ENCODE data around the gene GSDME. TPM values are rescaled to one million over a fixed set of nuclear protein-coding genes. Genes with fewer than 3 reads are reported as not detected.

The GSDME gene
- total RNA-seq, 1 donor from 2014 or later: 27.7 TPM

- no peaks in the 10 kb centered on the region for H4K20me1 ChIP-seq (ENCODE audit: insufficient read depth, low read length)
- no peak overlapping the region for H2AFZ ChIP-seq (ENCODE audit: low read depth, low read length)
- Mint-ChIP-seq H3K4me3 (ENCODE audit: unreplicated experiment) (no peak overlapping the region), H3K4me1 (ENCODE audit: low read depth, unreplicated experiment) (peaks cover 11% of the 10 kb centered on the region), H3K9me3 (ENCODE audit: unreplicated experiment) (no peaks in the 10 kb centered on the region), H3K27ac (ENCODE audit: unreplicated experiment) (no peak overlapping the region), H3K27me3 (ENCODE audit: low read depth, unreplicated experiment) (no peaks in the 10 kb centered on the region), H3K36me3 (ENCODE audit: low read depth, unreplicated experiment) (no peaks in the 10 kb centered on the region)
- H3K4me2 ChIP-seq (ENCODE audit: low read length): no peak overlapping the region
- TF ChIP-seq CTCF (IDR thresholded peaks at IDR 0.05; ENCODE audit: insufficient read depth, low read depth, low read length): no peak
- TF ChIP-seq EZH2 (IDR thresholded peaks at IDR 0.05; ENCODE audit: insufficient read depth, low read length): no peak
- no peaks in the 10 kb centered on the region for H3K9me3 ChIP-seq (ENCODE audit: insufficient read depth, low read depth, low read length)
- H3K4me3 ChIP-seq (ENCODE audit: insufficient read depth, low read depth, low read length): no peak overlapping the region
- FAIRE-seq: no peak
- DNase-seq (ENCODE audit: low read depth): no peak
- H3K79me2 ChIP-seq (ENCODE audit: insufficient read depth, low read length): no peaks in the 10 kb centered on the region
- H3K9ac ChIP-seq (ENCODE audit: low read length): no peak overlapping the region
- H3K27ac ChIP-seq (ENCODE audit: low read depth, low read length): no peak overlapping the region
- H3K27me3 ChIP-seq (ENCODE audit: insufficient read depth, low read length): no peaks in the 10 kb centered on the region
- H3K4me1 ChIP-seq (ENCODE audit: insufficient read depth, low read length): no peaks in the 10 kb centered on the region
- peaks cover 2% of the 10 kb centered on the region for H3K36me3 ChIP-seq (ENCODE audit: insufficient read depth, low read length)
Measured at GRCh38 chr7:24657980-24658379, 99.3 kb downstream of the GSDME start.

- Mint-ChIP-seq H3K27me3 (ENCODE audit: low read depth, unreplicated experiment) (no peaks in the 10 kb centered on the region), H3K4me3 (ENCODE audit: unreplicated experiment) (no peak overlapping the region), H3K27ac (ENCODE audit: unreplicated experiment) (peak overlapping the region; percentile 55), H3K36me3 (ENCODE audit: low read depth, unreplicated experiment) (no peaks in the 10 kb centered on the region), H3K4me1 (ENCODE audit: low read depth, unreplicated experiment) (peaks cover 11% of the 10 kb centered on the region), H3K9me3 (ENCODE audit: unreplicated experiment) (no peaks in the 10 kb centered on the region)
- no peak overlapping the region for H3K4me2 ChIP-seq (ENCODE audit: low read length)
- no peak for DNase-seq (ENCODE audit: low read depth)
- H3K4me1 ChIP-seq (ENCODE audit: insufficient read depth, low read length): no peaks in the 10 kb centered on the region
- no peaks in the 10 kb centered on the region for H3K79me2 ChIP-seq (ENCODE audit: insufficient read depth, low read length)
- peaks cover 2% of the 10 kb centered on the region for H3K36me3 ChIP-seq (ENCODE audit: insufficient read depth, low read length)
- FAIRE-seq: no peak
- H2AFZ ChIP-seq (ENCODE audit: low read depth, low read length): no peak overlapping the region
- no peak overlapping the region for H3K27ac ChIP-seq (ENCODE audit: low read depth, low read length)
- no peaks in the 10 kb centered on the region for H3K27me3 ChIP-seq (ENCODE audit: insufficient read depth, low read length)
- H3K4me3 ChIP-seq (ENCODE audit: insufficient read depth, low read depth, low read length): no peak overlapping the region
- H4K20me1 ChIP-seq (ENCODE audit: insufficient read depth, low read length): no peaks in the 10 kb centered on the region
- H3K9ac ChIP-seq (ENCODE audit: low read length): no peak overlapping the region
- no peaks in the 10 kb centered on the region for H3K9me3 ChIP-seq (ENCODE audit: insufficient read depth, low read depth, low read length)
- TF ChIP-seq CTCF (IDR thresholded peaks at IDR 0.05; ENCODE audit: insufficient read depth, low read depth, low read length) (no peak), EZH2 (IDR thresholded peaks at IDR 0.05; ENCODE audit: insufficient read depth, low read length) (no peak)
Measured at GRCh38 chr7:24656608-24657007, 100.7 kb downstream of the GSDME start.

GRCh38 chr7:24654305-24654704 lies 103.0 kb downstream of the GSDME start:
- no peak for TF ChIP-seq EZH2 (IDR thresholded peaks at IDR 0.05; ENCODE audit: insufficient read depth, low read length)
- TF ChIP-seq CTCF (IDR thresholded peaks at IDR 0.05; ENCODE audit: insufficient read depth, low read depth, low read length): no peak
- Histone ChIP-seq H3K79me2 (ENCODE audit: insufficient read depth, low read length) (no peaks in the 10 kb centered on the region), H3K4me1 (ENCODE audit: insufficient read depth, low read length) (no peaks in the 10 kb centered on the region), H3K4me3 (ENCODE audit: insufficient read depth, low read depth, low read length) (no peak overlapping the region), H4K20me1 (ENCODE audit: insufficient read depth, low read length) (no peaks in the 10 kb centered on the region), H2AFZ (ENCODE audit: low read depth, low read length) (no peak overlapping the region), H3K27me3 (ENCODE audit: insufficient read depth, low read length) (no peaks in the 10 kb centered on the region), H3K27ac (ENCODE audit: low read depth, low read length) (no peak overlapping the region), H3K9me3 (ENCODE audit: insufficient read depth, low read depth, low read length) (no peaks in the 10 kb centered on the region), H3K9ac (ENCODE audit: low read length) (no peak overlapping the region), H3K4me2 (ENCODE audit: low read length) (no peak overlapping the region), H3K36me3 (ENCODE audit: insufficient read depth, low read length) (no peaks in the 10 kb centered on the region)
- Mint-ChIP-seq H3K36me3 (ENCODE audit: low read depth, unreplicated experiment) (no peaks in the 10 kb centered on the region), H3K4me1 (ENCODE audit: low read depth, unreplicated experiment) (peaks cover 11% of the 10 kb centered on the region), H3K4me3 (ENCODE audit: unreplicated experiment) (no peak overlapping the region), H3K27me3 (ENCODE audit: low read depth, unreplicated experiment) (no peaks in the 10 kb centered on the region), H3K9me3 (ENCODE audit: unreplicated experiment) (no peaks in the 10 kb centered on the region), H3K27ac (ENCODE audit: unreplicated experiment) (no peak overlapping the region)
- DNase-seq (ENCODE audit: low read depth) (no peak), FAIRE-seq (no peak)

Measured in astrocyte (in vitro differentiated cells and primary cell).